Transverse colon (tissue), 4 donors: ENCODE results near the gene OSBPL10.

Source experiments
- CTCF ChIP-seq, 5 experiments: fragments of 200-600 bp in 3 of 5; fragments of 450-650 bp in 2 of 5; sonication (generic) in 3 of 5; IDR thresholded peaks; 1 replicate in 2 of 5; 2 replicates in 3 of 5; pipeline ENCODE4 v1.5.1; 2016 to 2017; ENCODE audit warnings: antibody characterized with exemption in 5 of 5, inconsistent platforms in 3 of 5, mild to moderate bottlenecking in 2 of 5, moderate library complexity in 1 of 5
- EP300 ChIP-seq: sonication (generic); formaldehyde crosslinking; IDR thresholded peaks from one replicate; pipeline ENCODE4 v1.6.1; 2017; ENCODE audit warnings: antibody characterized with exemption, low read depth
- POLR2AphosphoS5 ChIP-seq, 3 donors: sonication (generic); formaldehyde crosslinking; IDR thresholded peaks; one replicate each; pipeline ENCODE4 v1.6.1; 2016; ENCODE audit warnings: antibody characterized with exemption in 3 of 3

GRCh38 chr3:31732548-31732947 is 248.5 kb downstream of the OSBPL10 start:
- TF ChIP-seq CTCF (IDR thresholded peaks at IDR 0.05) (no peak), EP300 (no peak), POLR2AphosphoS5 (IDR thresholded peaks at IDR 0.05) (no peak)
